ENCODE data around the gene MED12. TPM values are rescaled to one million over a fixed set of nuclear protein-coding genes. Genes with fewer than 3 reads are reported as not detected.
"Not testable (repeated sequence)": the region's sequence is repeated elsewhere in the genome, so short reads cannot be mapped to it uniquely, and the experiment has no call there.

Gene MED12
- total RNA-seq, 1 donor from 2014 or later: 18.3 TPM

GRCh38 chrX:71154196-71154595 lies 35.8 kb downstream of the MED12 start:
- intact Hi-C loops (cut with micrococcal nuclease): no loop called here
- no peak for ATAC-seq
- DNase-seq: no peak

DNA sequence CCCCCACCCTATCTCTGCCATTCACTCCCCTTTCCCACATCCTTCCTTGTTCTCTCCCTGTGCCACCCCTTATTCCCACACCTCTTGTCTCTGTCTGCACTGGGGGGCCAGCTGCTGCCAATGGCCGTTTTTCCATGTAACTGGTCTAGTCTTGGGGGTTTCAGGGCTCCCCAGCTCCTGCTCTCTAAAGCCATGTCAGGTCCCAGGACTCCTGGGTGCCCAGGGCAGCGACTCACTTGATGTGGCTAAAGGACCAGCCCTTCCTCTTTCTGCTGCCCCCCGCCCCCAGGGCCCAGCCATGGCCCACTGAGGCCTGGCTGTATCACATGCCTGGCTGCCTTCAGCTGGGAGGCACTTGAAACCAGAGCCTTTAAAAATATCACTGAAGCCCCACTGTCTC lies 36.2 kb downstream of the MED12 start:
- ATAC-seq (no peak), DNase-seq (no peak)
- intact Hi-C loops (cut with micrococcal nuclease): no loop called here

DNA sequence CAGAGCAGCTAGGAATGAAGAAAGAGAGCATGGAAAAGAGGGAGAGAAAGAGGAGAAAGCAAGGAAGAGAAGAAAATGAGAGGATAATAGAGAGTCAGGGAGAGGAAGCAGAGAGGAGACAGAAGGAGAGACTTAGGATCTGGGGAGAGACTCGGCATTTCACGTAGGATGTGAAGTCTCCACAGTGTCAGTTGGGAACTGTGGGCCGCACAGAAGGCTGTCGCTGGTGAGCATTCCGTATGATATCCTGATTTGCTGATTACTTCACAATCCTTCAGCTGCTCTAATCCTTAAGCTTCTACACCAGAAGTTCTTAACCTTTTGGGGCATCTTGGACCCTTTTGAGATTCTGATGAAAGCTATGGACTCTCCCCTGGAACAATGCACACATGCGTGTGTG lies 40.2 kb downstream of the MED12 start:
- ATAC-seq (no peak), DNase-seq (no peak)
- intact Hi-C loops (cut with micrococcal nuclease): no loop called here

DNA sequence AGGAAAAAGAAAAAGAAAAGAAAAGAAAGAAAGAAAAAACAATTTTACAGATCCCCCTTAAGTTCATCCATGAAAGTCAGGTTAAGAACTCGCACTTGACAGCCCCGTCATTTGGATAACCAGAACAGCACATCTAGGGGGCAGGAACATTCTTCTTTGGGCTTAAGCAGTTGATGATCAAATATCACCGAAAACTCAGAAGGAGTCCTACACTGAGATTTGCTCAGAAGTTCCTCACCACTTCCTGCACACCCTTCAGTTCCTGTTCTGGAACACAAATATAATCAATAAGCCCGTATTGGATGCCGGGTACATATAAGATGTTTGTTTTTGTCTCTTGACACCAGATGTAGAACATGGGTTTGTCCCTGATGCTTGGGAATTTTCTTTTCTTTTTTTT lies 40.9 kb downstream of the MED12 start:
- ATAC-seq: no peak
- intact Hi-C loops (cut with micrococcal nuclease): no loop called here
- no peak for DNase-seq

DNA sequence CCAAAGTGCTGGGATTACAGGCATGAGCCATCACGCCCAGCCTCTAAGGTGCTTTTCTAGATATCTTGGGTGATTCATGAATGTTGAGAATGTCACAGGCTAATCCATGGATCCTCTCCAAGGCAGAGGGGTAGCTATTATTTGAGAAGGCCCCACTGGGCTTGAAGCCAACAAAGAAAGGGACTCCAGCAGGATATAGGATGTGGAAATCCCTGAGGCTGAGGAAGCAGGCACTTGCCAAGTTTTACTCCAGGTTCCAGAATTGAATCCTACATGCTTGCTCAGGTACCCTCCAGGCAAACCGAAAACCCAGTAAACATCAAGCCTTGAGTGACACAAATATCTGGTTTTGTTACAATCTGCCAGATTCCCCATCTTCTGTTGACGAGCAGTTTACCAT lies 42.1 kb downstream of the MED12 start:
- intact Hi-C loops (cut with micrococcal nuclease): no loop called here
- DNase-seq (no peak), ATAC-seq (no peak)

DNA sequence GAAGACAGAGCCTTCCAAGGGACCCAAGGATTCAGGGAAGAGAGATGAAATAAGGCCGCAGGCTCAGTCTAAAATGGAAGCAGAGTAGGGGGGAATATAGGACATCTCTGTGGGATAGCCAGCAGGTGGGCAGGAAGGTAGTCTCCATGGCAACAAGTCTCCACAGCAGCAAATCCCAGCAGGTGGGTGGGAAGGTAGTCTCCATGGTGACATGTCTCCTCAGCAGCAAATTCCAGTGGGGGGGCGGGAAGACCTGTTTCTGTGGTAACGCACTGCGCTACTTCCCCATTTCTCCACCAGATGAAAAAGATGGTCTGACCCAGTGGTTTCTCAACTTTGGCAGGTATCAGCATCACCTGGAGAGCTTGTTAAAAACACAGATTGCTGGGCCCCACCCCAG lies 44.6 kb downstream of the MED12 start:
- DNase-seq: no peak
- intact Hi-C loops (cut with micrococcal nuclease): no loop called here

GRCh38 chrX:71164071-71164470 lies 45.7 kb downstream of the MED12 start:
- DNase-seq (no peak), ATAC-seq (no peak)
- intact Hi-C loops (cut with micrococcal nuclease): no loop called here

More for the DNA sequence above, 44.6 kb downstream of the MED12 start:
- no peak for ATAC-seq

- no peak for ATAC-seq
- no peak for DNase-seq
- intact Hi-C loops (cut with micrococcal nuclease): no loop called here
Measured at GRCh38 chrX:71166461-71166860, 48.1 kb downstream of the MED12 start.

DNA sequence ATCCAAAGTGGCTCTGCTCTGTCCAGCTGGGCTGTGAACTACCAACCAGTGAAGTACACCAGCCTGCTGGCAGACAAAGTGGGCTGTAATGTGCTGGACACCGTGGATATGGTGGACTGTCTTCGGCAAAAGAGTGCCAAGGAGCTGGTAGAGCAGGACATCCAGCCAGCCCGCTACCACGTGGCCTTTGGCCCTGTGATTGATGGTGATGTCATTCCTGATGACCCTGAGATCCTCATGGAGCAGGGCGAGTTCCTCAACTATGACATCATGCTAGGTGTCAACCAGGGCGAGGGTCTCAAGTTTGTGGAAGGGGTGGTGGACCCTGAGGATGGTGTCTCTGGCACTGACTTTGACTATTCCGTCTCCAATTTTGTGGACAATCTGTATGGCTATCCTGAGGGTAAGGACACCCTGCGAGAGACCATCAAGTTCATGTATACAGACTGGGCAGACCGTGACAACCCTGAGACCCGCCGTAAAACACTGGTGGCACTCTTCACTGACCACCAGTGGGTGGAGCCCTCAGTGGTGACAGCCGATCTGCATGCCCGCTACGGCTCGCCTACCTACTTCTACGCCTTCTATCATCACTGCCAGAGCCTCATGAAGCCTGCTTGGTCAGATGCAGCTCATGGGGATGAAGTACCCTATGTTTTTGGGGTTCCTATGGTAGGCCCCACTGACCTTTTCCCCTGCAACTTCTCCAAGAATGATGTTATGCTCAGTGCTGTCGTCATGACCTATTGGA lies 48.8 kb downstream of the MED12 start:
- intact Hi-C loops (cut with micrococcal nuclease): no loop called here
- ATAC-seq (no peak), DNase-seq (no peak)

- ATAC-seq: no peak
- intact Hi-C loops (cut with micrococcal nuclease): no loop called here
- no peak for DNase-seq
Measured at GRCh38 chrX:71168134-71168533, 49.7 kb downstream of the MED12 start.

DNA sequence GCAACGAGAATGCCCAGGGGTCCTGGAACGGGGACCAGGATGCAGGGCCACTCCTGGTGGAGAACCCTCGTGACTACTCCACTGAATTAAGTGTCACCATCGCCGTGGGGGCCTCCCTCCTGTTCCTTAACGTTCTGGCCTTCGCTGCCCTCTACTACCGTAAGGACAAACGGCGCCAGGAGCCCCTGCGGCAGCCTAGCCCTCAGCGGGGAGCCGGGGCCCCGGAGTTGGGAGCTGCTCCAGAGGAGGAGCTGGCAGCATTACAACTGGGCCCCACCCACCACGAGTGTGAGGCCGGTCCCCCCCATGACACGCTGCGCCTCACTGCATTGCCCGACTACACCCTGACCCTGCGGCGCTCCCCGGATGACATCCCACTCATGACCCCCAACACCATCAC lies 51.2 kb downstream of the MED12 start:
- DNase-seq: no peak
- intact Hi-C loops (cut with micrococcal nuclease): no loop called here
- no peak for ATAC-seq

- ATAC-seq (no peak), DNase-seq (no peak)
- intact Hi-C loops (cut with micrococcal nuclease): loop anchor here (10.0 kb wide), 1 partner anchor 196 kb away; no protein-coding TSS in a partner anchor
Measured at GRCh38 chrX:71170660-71171059, 52.3 kb downstream of the MED12 start.

GRCh38 chrX:71171110-71171801 lies 52.9 kb downstream of the MED12 start:
- no peak for ATAC-seq
- intact Hi-C loops (cut with micrococcal nuclease): loop anchor here (10.0 kb wide), 1 partner anchor 196 kb away; no protein-coding TSS in a partner anchor
- DNase-seq: no peak

GRCh38 chrX:71173440-71173839 lies 55.0 kb downstream of the MED12 start:
- no peak for ATAC-seq
- intact Hi-C loops (cut with micrococcal nuclease): loop anchor here (10.0 kb wide), 1 partner anchor 199 kb away; no protein-coding TSS in a partner anchor

GRCh38 chrX:71174795-71175194 lies 56.4 kb downstream of the MED12 start:
- no peak for ATAC-seq
- intact Hi-C loops (cut with micrococcal nuclease): loop anchor here (10.0 kb wide), 1 partner anchor 200 kb away; no protein-coding TSS in a partner anchor
- DNase-seq: no peak

More at GRCh38 chrX:71173440-71173839, 55.0 kb downstream of the MED12 start:
- DNase-seq: no peak

GRCh38 chrX:71175531-71175930 lies 57.1 kb downstream of the MED12 start:
- intact Hi-C loops (cut with micrococcal nuclease): loop anchor here (10.0 kb wide), 1 partner anchor 201 kb away; no protein-coding TSS in a partner anchor
- ATAC-seq (no peak), DNase-seq (no peak)

DNA sequence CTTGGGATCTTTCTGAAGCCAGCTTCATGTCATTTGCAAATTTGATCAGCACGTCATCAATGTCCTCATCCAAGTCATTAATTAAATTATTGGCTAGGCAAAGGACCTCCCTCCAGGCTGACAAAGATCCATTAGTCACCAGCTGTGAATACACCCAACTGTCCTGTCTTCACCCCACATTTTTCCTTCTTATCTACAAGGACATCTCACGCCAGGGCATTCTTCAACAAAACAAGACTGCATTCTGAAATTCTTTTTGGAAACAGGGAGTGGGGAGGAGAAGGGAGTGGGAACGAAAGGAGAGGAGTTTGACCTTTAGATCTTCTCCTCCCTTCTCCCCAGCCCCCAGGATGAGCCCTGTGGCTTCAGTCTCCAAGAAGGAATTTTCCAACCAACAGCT lies 58.9 kb downstream of the MED12 start:
- ATAC-seq (no peak), DNase-seq (no peak)
- intact Hi-C loops (cut with micrococcal nuclease): loop anchor here (10.0 kb wide), 1 partner anchor 203 kb away; no protein-coding TSS in a partner anchor

GRCh38 chrX:71178908-71179307 lies 60.5 kb downstream of the MED12 start:
- ATAC-seq (peak; percentile 39), DNase-seq (peak; percentile 38)
- intact Hi-C loops (cut with micrococcal nuclease): loop anchor here (10.0 kb wide), 1 partner anchor 204 kb away; no protein-coding TSS in a partner anchor

DNA sequence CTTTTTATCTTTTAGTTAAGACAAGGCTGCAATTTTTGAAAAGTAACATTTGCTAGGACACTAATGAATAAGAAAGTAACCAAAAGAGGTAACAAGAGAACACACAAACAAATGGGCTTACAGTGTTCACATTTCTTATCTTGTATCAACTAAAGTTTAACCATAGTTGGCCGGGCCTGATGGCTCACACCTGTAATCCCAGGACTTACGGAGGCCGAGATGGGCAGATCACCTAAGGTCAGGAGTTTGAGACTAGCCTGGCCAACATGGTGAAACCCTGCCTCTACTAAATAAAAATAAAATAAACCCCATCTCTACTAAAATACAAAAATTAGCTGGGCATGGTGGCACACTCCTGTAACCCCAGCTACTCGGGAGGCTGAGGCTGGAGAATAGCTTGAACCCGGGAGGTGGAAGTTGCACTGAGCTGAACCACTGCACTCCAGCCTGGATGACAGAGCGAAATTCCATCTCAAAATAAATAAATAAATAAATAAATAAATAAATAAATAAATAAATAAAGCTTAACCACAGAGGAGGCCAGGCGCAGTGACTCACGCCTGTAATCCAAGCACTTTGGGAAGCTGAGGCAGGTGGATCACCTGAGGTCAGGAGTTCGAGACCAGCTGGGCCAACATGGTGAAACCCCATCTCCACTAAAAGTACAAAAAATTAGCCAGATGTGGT lies 62.3 kb downstream of the MED12 start:
- intact Hi-C loops (cut with micrococcal nuclease); DNase-seq; ATAC-seq: not testable (repeated sequence)

DNA sequence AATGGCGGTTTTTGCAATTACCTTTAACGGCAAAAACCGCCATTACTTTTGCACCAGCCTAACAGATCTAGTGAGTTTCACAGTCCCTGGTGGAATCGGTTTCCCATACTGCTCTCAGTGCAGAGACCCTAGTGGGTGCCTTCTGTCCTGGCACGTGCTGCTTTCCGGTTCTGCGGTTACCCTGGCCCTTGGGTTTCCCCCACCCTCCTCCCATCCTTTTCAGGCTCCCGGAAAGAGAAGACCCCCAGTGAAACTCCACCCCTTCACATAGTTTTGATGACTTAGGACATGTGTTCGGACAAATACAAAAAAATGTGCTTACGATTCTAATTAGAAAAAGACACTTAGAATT lies 63.1 kb downstream of the MED12 start:
- intact Hi-C loops (cut with micrococcal nuclease): no loop called here
- peak; percentile 35 for ATAC-seq
- DNase-seq: no peak

All from left ventricle myocardium superior (tissue), 1 donor.